ENCODE measurements around the gene RGMA. TPM values are rescaled to one million over a fixed set of nuclear protein-coding genes. Genes with fewer than 3 reads are reported as not detected.
A peak's percentile ranks its signal among the peaks of the same experiment; 100 is the strongest.

Gene RGMA
- total and polyA plus RNA-seq, 2 donors from 2014 or later, result 4.4 to 4.7 TPM

- Histone ChIP-seq H3K4me1 (ENCODE audit: control insufficient read depth in 2 of 3, insufficient read depth in 2 of 3, low read depth in 1 of 3, low read length in 3 of 3) (no peaks in the 10 kb centered on the region), H3K36me3 (ENCODE audit: control insufficient read depth in 2 of 3, insufficient read depth in 3 of 3, low read length in 3 of 3) (no peaks in the 10 kb centered on the region), H3K27ac (ENCODE audit: low read depth in 2 of 2, low read length in 2 of 2) (no peak overlapping the region), H3K9ac (ENCODE audit: low read length in 3 of 3) (no peak overlapping the region), H3K9me3 (ENCODE audit: control insufficient read depth in 2 of 3, insufficient read depth in 1 of 3, low read length in 3 of 3) (no peaks in the 10 kb centered on the region), H3K27me3 (ENCODE audit: control insufficient read depth, insufficient read depth, low read length) (no peaks in the 10 kb centered on the region), H3K4me3 (ENCODE audit: low read length in 3 of 3) (no peak overlapping the region)
- FAIRE-seq (no peak), DNase-seq (no peak)
- TF ChIP-seq CTCF (IDR thresholded peaks at IDR 0.05; ENCODE audit: borderline replicate concordance, extremely low read depth, insufficient read depth), result no peak
- intact Hi-C loops (cut with DNase I), result no loop called here
Measured at GRCh38 chr15:93093765-93094164, 4.8 kb upstream of the RGMA start.

- Histone ChIP-seq H3K4me3 (ENCODE audit: low read length in 3 of 3) (no peak overlapping the region), H3K9ac (ENCODE audit: low read length in 3 of 3) (no peak overlapping the region), H3K27ac (ENCODE audit: low read depth in 2 of 2, low read length in 2 of 2) (no peak overlapping the region), H3K4me1 (ENCODE audit: control insufficient read depth in 2 of 3, insufficient read depth in 2 of 3, low read depth in 1 of 3, low read length in 3 of 3) (peaks cover 0 to 2% (median 0%) of the 10 kb centered on the region in 3 donors), H3K9me3 (ENCODE audit: control insufficient read depth in 2 of 3, insufficient read depth in 1 of 3, low read length in 3 of 3) (no peaks in the 10 kb centered on the region), H3K36me3 (ENCODE audit: control insufficient read depth in 2 of 3, insufficient read depth in 3 of 3, low read length in 3 of 3) (no peaks in the 10 kb centered on the region), H3K27me3 (ENCODE audit: control insufficient read depth, insufficient read depth, low read length) (no peaks in the 10 kb centered on the region)
- no peak for FAIRE-seq
- TF ChIP-seq CTCF (IDR thresholded peaks at IDR 0.05; ENCODE audit: borderline replicate concordance, extremely low read depth, insufficient read depth), result no peak
- no peak for DNase-seq
- intact Hi-C loops (cut with DNase I), result no loop called here
Measured at GRCh38 chr15:93091465-93091864, 2.5 kb upstream of the RGMA start.

- no peak for FAIRE-seq
- Histone ChIP-seq H3K36me3 (ENCODE audit: control insufficient read depth in 2 of 3, insufficient read depth in 3 of 3, low read length in 3 of 3) (no peaks in the 10 kb centered on the region), H3K4me1 (ENCODE audit: control insufficient read depth in 2 of 3, insufficient read depth in 2 of 3, low read depth in 1 of 3, low read length in 3 of 3) (peaks cover 0 to 2% (median 0%) of the 10 kb centered on the region in 3 donors), H3K27ac (ENCODE audit: low read depth in 2 of 2, low read length in 2 of 2) (no peak overlapping the region), H3K27me3 (ENCODE audit: control insufficient read depth, insufficient read depth, low read length) (no peaks in the 10 kb centered on the region), H3K9ac (ENCODE audit: low read length in 3 of 3) (no peak overlapping the region), H3K4me3 (ENCODE audit: low read length in 3 of 3) (peak overlapping the region in 2 of 3 donors; percentile 18 to 51), H3K9me3 (ENCODE audit: control insufficient read depth in 2 of 3, insufficient read depth in 1 of 3, low read length in 3 of 3) (no peaks in the 10 kb centered on the region)
- intact Hi-C loops (cut with DNase I), result no loop called here
- peak in 2 of 5 donors; percentile 42 to 53 for DNase-seq
- no peak for TF ChIP-seq CTCF (IDR thresholded peaks at IDR 0.05; ENCODE audit: borderline replicate concordance, extremely low read depth, insufficient read depth)
Measured at GRCh38 chr15:93089727-93090305, 805 bp upstream of the RGMA start.
